ENCODE results near the gene HBG1.

- TF ChIP-seq, protein P1, sequence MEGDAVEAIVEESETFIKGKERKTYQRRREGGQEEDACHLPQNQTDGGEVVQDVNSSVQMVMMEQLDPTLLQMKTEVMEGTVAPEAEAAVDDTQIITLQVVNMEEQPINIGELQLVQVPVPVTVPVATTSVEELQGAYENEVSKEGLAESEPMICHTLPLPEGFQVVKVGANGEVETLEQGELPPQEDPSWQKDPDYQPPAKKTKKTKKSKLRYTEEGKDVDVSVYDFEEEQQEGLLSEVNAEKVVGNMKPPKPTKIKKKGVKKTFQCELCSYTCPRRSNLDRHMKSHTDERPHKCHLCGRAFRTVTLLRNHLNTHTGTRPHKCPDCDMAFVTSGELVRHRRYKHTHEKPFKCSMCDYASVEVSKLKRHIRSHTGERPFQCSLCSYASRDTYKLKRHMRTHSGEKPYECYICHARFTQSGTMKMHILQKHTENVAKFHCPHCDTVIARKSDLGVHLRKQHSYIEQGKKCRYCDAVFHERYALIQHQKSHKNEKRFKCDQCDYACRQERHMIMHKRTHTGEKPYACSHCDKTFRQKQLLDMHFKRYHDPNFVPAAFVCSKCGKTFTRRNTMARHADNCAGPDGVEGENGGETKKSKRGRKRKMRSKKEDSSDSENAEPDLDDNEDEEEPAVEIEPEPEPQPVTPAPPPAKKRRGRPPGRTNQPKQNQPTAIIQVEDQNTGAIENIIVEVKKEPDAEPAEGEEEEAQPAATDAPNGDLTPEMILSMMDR (IDR thresholded peaks at IDR 0.05; ENCODE audit: insufficient read depth, low read depth, low read length) = no peak
- TF ChIP-seq EZH2 (IDR thresholded peaks at IDR 0.05; ENCODE audit: insufficient read depth, low read length) = no peak
Measured at GRCh38 chr11:5203366-5203765, 46.3 kb downstream of the HBG1 start.

All from astrocyte (in vitro differentiated cells and primary cell).